Vagina (tissue), 2 donors: ENCODE measurements around the gene GRK5. TPM values are rescaled to one million over a fixed set of nuclear protein-coding genes. Genes with fewer than 3 reads are reported as not detected.
A peak's percentile ranks its signal among the peaks of the same experiment; 100 is the strongest.

Experiments
- DNase-seq, 2 donors: peaks; one replicate each; pipeline ENCODE4 v3.0.0-alpha.2; 2017; ENCODE audit errors: extremely low spot score in 2 of 2
- H3K27ac ChIP-seq: fragments of 200-600 bp; sonication (generic); one replicate; pipeline ENCODE4 v1.5.1; 2019
- H3K27me3 ChIP-seq: fragments of 200-600 bp; sonication (generic); one replicate; pipeline ENCODE4 v1.5.1; 2019
- H3K36me3 ChIP-seq, 2 donors: fragments of 200-600 bp; sonication (generic); one replicate each; pipeline ENCODE4 v1.5.1; 2017 to 2019
- H3K4me1 ChIP-seq: fragments of 200-600 bp; sonication (generic); one replicate; pipeline ENCODE4 v1.5.1; 2019
- H3K4me3 ChIP-seq, 2 donors: fragments of 200-600 bp; sonication (generic); 1 replicate in 1 of 2; 2 replicates in 1 of 2; pipeline ENCODE4 v1.5.1; 2016 to 2019
- H3K9me3 ChIP-seq: fragments of 200-600 bp; sonication (generic); one replicate; pipeline ENCODE4 v1.5.1; 2019
- CTCF ChIP-seq, 3 experiments: fragments of 450-650 bp in 2 of 3; fragments of 200-600 bp in 1 of 3; sonication (generic) in 1 of 3; IDR thresholded peaks; one replicate each; pipeline ENCODE4 v1.5.1; 2017 to 2019; ENCODE audit warnings: antibody characterized with exemption in 3 of 3, mild to moderate bottlenecking in 2 of 3, moderate library complexity in 2 of 3
- POLR2A ChIP-seq, 2 donors: fragments of 450-650 bp; IDR thresholded peaks; one replicate each; pipeline ENCODE4 v1.6.1; 2017; ENCODE audit warnings: antibody characterized with exemption in 2 of 2, mild to moderate bottlenecking in 2 of 2, moderate library complexity in 2 of 2
- POLR2AphosphoS5 ChIP-seq, 2 donors: sonication (generic); formaldehyde crosslinking; IDR thresholded peaks; one replicate each; pipeline ENCODE4 v1.9.0; 2017; ENCODE audit warnings: antibody characterized with exemption in 2 of 2, mild to moderate bottlenecking in 2 of 2, low read depth in 1 of 2; ENCODE audit not compliant: insufficient read depth in 1 of 2
- intact Hi-C: fragments of 100-400 bp; cut with DNase I; formaldehyde crosslinking; loops from one replicate; pipeline ENCODE4 v1.15.1; 2023
- total RNA-seq: library from RNA; depleted of rRNA; stranded (reverse); fragments of >200 nt; gene quantifications from one replicate; pipeline ENCODE4 v1.2.3, GENCODE V29; 2016

Gene GRK5
- total RNA-seq, 1 donor from 2014 or later: 16.5 TPM

- Histone ChIP-seq H3K27me3 (no peaks in the 10 kb centered on the region), H3K4me1 (peaks cover 47% of the 10 kb centered on the region), H3K4me3 (no peak overlapping the region), H3K36me3 (no peaks in the 10 kb centered on the region), H3K9me3 (no peaks in the 10 kb centered on the region), H3K27ac (peak overlapping the region; percentile 71)
- intact Hi-C loops: no loop called here
- TF ChIP-seq CTCF (IDR thresholded peaks at IDR 0.05): no peak
- TF ChIP-seq POLR2AphosphoS5 (IDR thresholded peaks at IDR 0.05; ENCODE audit: insufficient read depth in 1 of 2, low read depth in 1 of 2): no peak
- TF ChIP-seq POLR2A (IDR thresholded peaks at IDR 0.05): no peak
- DNase-seq: no peak
Measured at GRCh38 chr10:119306986-119307392, 99.6 kb downstream of the GRK5 start.

GRCh38 chr10:119308089-119308488 lies 100.7 kb downstream of the GRK5 start:
- Histone ChIP-seq H3K4me3 (no peak overlapping the region), H3K27ac (no peak overlapping the region), H3K27me3 (no peaks in the 10 kb centered on the region), H3K9me3 (no peaks in the 10 kb centered on the region), H3K4me1 (peaks cover 36% of the 10 kb centered on the region), H3K36me3 (no peaks in the 10 kb centered on the region)
- intact Hi-C loops: no loop called here
- TF ChIP-seq POLR2A (IDR thresholded peaks at IDR 0.05): no peak
- no peak for DNase-seq

- Histone ChIP-seq H3K27me3 (no peaks in the 10 kb centered on the region), H3K4me3 (no peak overlapping the region), H3K36me3 (no peaks in the 10 kb centered on the region), H3K27ac (no peak overlapping the region), H3K9me3 (no peaks in the 10 kb centered on the region), H3K4me1 (peaks cover 38% of the 10 kb centered on the region)
- intact Hi-C loops: no loop called here
- DNase-seq: no peak
- TF ChIP-seq CTCF (IDR thresholded peaks at IDR 0.05) (no peak), POLR2AphosphoS5 (IDR thresholded peaks at IDR 0.05; ENCODE audit: insufficient read depth in 1 of 2, low read depth in 1 of 2) (no peak), POLR2A (IDR thresholded peaks at IDR 0.05) (no peak)
Measured at GRCh38 chr10:119308551-119309422, 101.4 kb downstream of the GRK5 start.

GRCh38 chr10:119309423-119309770 lies 102.0 kb downstream of the GRK5 start:
- intact Hi-C loops: no loop called here
- Histone ChIP-seq H3K36me3 (no peaks in the 10 kb centered on the region), H3K27me3 (no peaks in the 10 kb centered on the region), H3K27ac (no peak overlapping the region), H3K4me1 (peaks cover 43% of the 10 kb centered on the region), H3K9me3 (no peaks in the 10 kb centered on the region), H3K4me3 (no peak overlapping the region)
- TF ChIP-seq POLR2A (IDR thresholded peaks at IDR 0.05) (no peak), CTCF (IDR thresholded peaks at IDR 0.05) (no peak), POLR2AphosphoS5 (IDR thresholded peaks at IDR 0.05; ENCODE audit: insufficient read depth in 1 of 2, low read depth in 1 of 2) (no peak)
- DNase-seq: no peak

- no peaks in the 10 kb centered on the region for H3K27me3 ChIP-seq
- no peak for DNase-seq
- H3K9me3 ChIP-seq: no peaks in the 10 kb centered on the region
- H3K36me3 ChIP-seq: no peaks in the 10 kb centered on the region
- intact Hi-C loops: no loop called here
- TF ChIP-seq CTCF (IDR thresholded peaks at IDR 0.05) (no peak), POLR2A (IDR thresholded peaks at IDR 0.05) (no peak), POLR2AphosphoS5 (IDR thresholded peaks at IDR 0.05; ENCODE audit: insufficient read depth in 1 of 2, low read depth in 1 of 2) (no peak)
- peaks cover 45% of the 10 kb centered on the region for H3K4me1 ChIP-seq
- H3K27ac ChIP-seq: no peak overlapping the region
- no peak overlapping the region for H3K4me3 ChIP-seq
Measured at GRCh38 chr10:119310806-119311205, 103.4 kb downstream of the GRK5 start.
